GM12878 (cell line): ENCODE results near the gene MOG. TPM values are rescaled to one million over a fixed set of nuclear protein-coding genes. Genes with fewer than 3 reads are reported as not detected.
A peak's percentile ranks its signal among the peaks of the same experiment; 100 is the strongest.

Experiments
- ATAC-seq: fragments of 200-7000 bp; cut with Tn5 transposase; 3 replicates; pipeline ENCODE4 v1.9.1; 2020; ENCODE audit warnings: mild to moderate bottlenecking, moderate library complexity
- BruUV-seq: library from RNA; stranded (reverse); fragments of 400-500 nt; replicated peaks from 2 replicates; lab custom pipeline; 2021; lab: Mats Ljungman, UMichigan
- CTCF ChIA-PET: fragments of 300-600 bp; sonication (Branson Sonifier 250); formaldehyde crosslinking; extraction: SDS; loops from one replicate; lab custom pipeline; 2021; ENCODE audit warnings: inconsistent platforms; lab: Yijun Ruan, JAX
- POLR2A ChIA-PET: fragments of 350-600 bp; formaldehyde crosslinking; extraction: SDS; loops from one replicate; lab custom pipeline; 2021; ENCODE audit warnings: inconsistent platforms; lab: Charles Lee
- RAD21 ChIA-PET: fragments of 300-600 bp; sonication (Branson Sonifier 250); formaldehyde crosslinking; loops from one replicate; lab custom pipeline; 2023; ENCODE audit warnings: antibody characterized with exemption; ENCODE audit not compliant: unreplicated experiment; lab: Charles Lee
- SMC1A ChIA-PET: fragments of 300-600 bp; sonication (Branson Sonifier 250); formaldehyde crosslinking; loops from one replicate; lab custom pipeline; 2023; ENCODE audit not compliant: unreplicated experiment, uncharacterized antibody; lab: Charles Lee
- DNase-seq: peaks from one replicate; pipeline ENCODE4 v3.0.0-alpha.2; 2011; ENCODE audit warnings: low read depth, low spot score
- FAIRE-seq: peaks from 3 replicates; lab custom pipeline; 2011; peaks lifted over from hg19 to GRCh38; lab: Jason Lieb, UNC
- H2AFZ ChIP-seq: 2 replicates; pipeline ENCODE4 v1.6.0; 2011; ENCODE audit warnings: low read depth, low read length, control low read depth; ENCODE audit not compliant: control insufficient read depth
- H3K27ac ChIP-seq: 2 replicates; pipeline ENCODE4 v1.5.1; 2011; ENCODE audit warnings: control low read depth; ENCODE audit not compliant: control insufficient read depth, insufficient read depth
- H3K27me3 ChIP-seq, 2 experiments: replicated peaks in 1 of 2; 2 replicates each; pipeline versions ENCODE4 v1.6.0 to v1.6.1; 2011; ENCODE audit warnings: low read length in 1 of 2; ENCODE audit not compliant: control insufficient read depth in 2 of 2, insufficient read depth in 2 of 2
- H3K36me3 ChIP-seq, 2 experiments: 2 replicates each; pipeline ENCODE4 v1.5.1; 2011; ENCODE audit warnings: low read length in 1 of 2; ENCODE audit not compliant: control insufficient read depth in 2 of 2, insufficient read depth in 2 of 2
- H3K4me1 ChIP-seq: 2 replicates; pipeline ENCODE4 v1.6.1; 2011; ENCODE audit warnings: mild to moderate bottlenecking, low read length, moderate library complexity, mixed read lengths; ENCODE audit not compliant: control insufficient read depth, insufficient read depth
- H3K4me2 ChIP-seq: 2 replicates; pipeline ENCODE4 v1.6.0; 2011; ENCODE audit warnings: control low read depth; ENCODE audit not compliant: control insufficient read depth, insufficient read depth
- H3K4me3 ChIP-seq: fragments of 200-600 bp; sonication (generic); 2 replicates; pipeline ENCODE4 v1.5.1; 2016
- H3K79me2 ChIP-seq: 2 replicates; pipeline ENCODE4 v1.6.0; 2011; ENCODE audit warnings: low read length; ENCODE audit not compliant: control insufficient read depth, insufficient read depth
- H3K9ac ChIP-seq: 2 replicates; pipeline ENCODE4 v1.8.0; 2011; ENCODE audit warnings: low read length, control low read depth, mixed read lengths; ENCODE audit not compliant: control insufficient read depth, insufficient read depth
- H3K9me3 ChIP-seq: replicated peaks from 3 replicates; pipeline ENCODE4 v1.5.1; 2011; ENCODE audit warnings: mild to moderate bottlenecking, low read length; ENCODE audit not compliant: control insufficient read depth, insufficient read depth
- H4K20me1 ChIP-seq: 2 replicates; pipeline ENCODE4 v1.6.0; 2011; ENCODE audit not compliant: control insufficient read depth, insufficient read depth
- ASH2L ChIP-seq: fragments of 300-600, 200-600 bp; sonication (generic); IDR thresholded peaks from 2 replicates; pipeline ENCODE4 v1.6.1; 2017; ENCODE audit warnings: low read depth, mild to moderate bottlenecking, borderline replicate concordance
- EZH2 ChIP-seq: IDR thresholded peaks from 2 replicates; pipeline ENCODE4 v1.6.1; 2012; ENCODE audit warnings: low read depth, mild to moderate bottlenecking, control low read depth, inconsistent platforms, low read length, borderline replicate concordance; ENCODE audit not compliant: control insufficient read depth
- FOS ChIP-seq: IDR thresholded peaks from 3 replicates; pipeline ENCODE4 v1.6.1; 2011; ENCODE audit warnings: borderline replicate concordance; ENCODE audit not compliant: insufficient read length; ENCODE audit errors: extremely low read depth
- HDAC2 ChIP-seq: fragments of 200-600 bp; sonication (generic); IDR thresholded peaks from 2 replicates; pipeline ENCODE4 v1.6.1; 2017
- HDAC6 ChIP-seq: fragments of 200-600 bp; sonication (generic); IDR thresholded peaks from one replicate; pipeline ENCODE4 v1.8.0; 2017; ENCODE audit warnings: antibody characterized with exemption; ENCODE audit not compliant: unreplicated experiment
- HSF1 ChIP-seq: fragments of 150-350 bp; IDR thresholded peaks from 2 replicates; pipeline ENCODE4 v1.6.1; 2014; ENCODE audit warnings: mild to moderate bottlenecking, low read depth, low read length
- IRF4 ChIP-seq: IDR thresholded peaks from 2 replicates; pipeline ENCODE4 v1.6.1; 2011; ENCODE audit warnings: low read depth, low read length
- KDM1A ChIP-seq: fragments of 200-600 bp; sonication (generic); IDR thresholded peaks from 2 replicates; pipeline ENCODE4 v1.6.1; 2016; ENCODE audit warnings: borderline replicate concordance
- MXI1 ChIP-seq: fragments of 150-350 bp; IDR thresholded peaks from 2 replicates; pipeline ENCODE4 v1.6.1; 2011; ENCODE audit warnings: low read depth, mild to moderate bottlenecking, inconsistent platforms, low read length, improper control_type of control experiment
- NFIC ChIP-seq: IDR thresholded peaks from 2 replicates; pipeline ENCODE4 v1.6.1; 2012; ENCODE audit warnings: low read depth, mild to moderate bottlenecking, inconsistent platforms, low read length, moderate library complexity
- NFYB ChIP-seq: IDR thresholded peaks from 2 replicates; pipeline ENCODE4 v1.6.1; 2011; ENCODE audit warnings: low read depth, mild to moderate bottlenecking, low read length, improper control_type of control experiment, moderate library complexity; ENCODE audit not compliant: insufficient read depth
- NR2C1 ChIP-seq: fragments of 450-650 bp; IDR thresholded peaks from 2 replicates; pipeline ENCODE4 v1.6.1; 2017; ENCODE audit warnings: antibody characterized with exemption, mild to moderate bottlenecking, moderate library complexity
- RELA ChIP-seq: fragments of 450-650 bp; IDR thresholded peaks from 2 replicates; pipeline ENCODE4 v1.8.0; 2014; ENCODE audit warnings: borderline replicate concordance; ENCODE audit not compliant: partially characterized antibody
- SIX5 ChIP-seq: IDR thresholded peaks from 2 replicates; pipeline ENCODE4 v1.6.1; 2011; ENCODE audit warnings: mild to moderate bottlenecking, low read depth, low read length, moderate library complexity; ENCODE audit not compliant: severe bottlenecking
- SMAD1 ChIP-seq: fragments of 450-650 bp; IDR thresholded peaks from 2 replicates; pipeline ENCODE4 v1.6.1; 2018; ENCODE audit warnings: mild to moderate bottlenecking, low read depth; ENCODE audit not compliant: partially characterized antibody
- SREBF1 ChIP-seq: IDR thresholded peaks from 2 replicates; pipeline ENCODE4 v1.6.1; 2012; ENCODE audit warnings: mild to moderate bottlenecking, low read length
- TCF7 ChIP-seq: IDR thresholded peaks from 2 replicates; pipeline ENCODE4 v1.6.1; 2014; ENCODE audit warnings: antibody characterized with exemption, borderline replicate concordance
- ZBTB11 ChIP-seq: fragments of 450-650 bp; formaldehyde crosslinking; IDR thresholded peaks from 2 replicates; pipeline ENCODE4 v1.5.0; 2022; ENCODE audit warnings: mild to moderate bottlenecking, missing genetic modification characterization
- ZZZ3 ChIP-seq: IDR thresholded peaks from 2 replicates; pipeline ENCODE4 v1.6.1; 2011; ENCODE audit warnings: low read depth; ENCODE audit not compliant: control insufficient read depth, insufficient read length
- WGBS: methylation state at CpG from one replicate; pipeline ENCODE4 v1.1.6; 2016; ENCODE audit warnings: low lambda C conversion rate; ENCODE audit not compliant: insufficient replicate concordance, insufficient coverage; ENCODE audit errors: missing lambda C conversion rate; 5-methylcytosine and 5-hydroxymethylcytosine counted together
- in situ Hi-C: fragments of 300-500 bp; cut with MboI; formaldehyde crosslinking; loops from 9 replicates; pipeline ENCODE4 v1.14.3; 2018; ENCODE audit warnings: mixed read lengths
- intact Hi-C: fragments of 100-400 bp; cut with micrococcal nuclease; formaldehyde crosslinking; loops from one replicate; pipeline ENCODE4 v1.14.2; 2022; ENCODE audit not compliant: unreplicated experiment
- polyA plus RNA-seq, 11 experiments: library from polyadenylated mRNA; depleted of rRNA in 4 of 11; unstranded in 6 of 11; stranded (reverse) in 5 of 11; fragments of >200 nt; fragmentation: Nextera tagmentation in 4 of 11; fragmentation: Illumina TruSeq in 1 of 11; extraction: Ambion mirVana in 4 of 11; extraction: Trizol in 1 of 11; gene quantifications; 1 replicate in 1 of 11; 2 replicates in 10 of 11; pipeline versions ENCODE4 v1.2.1 to v1.2.3, GENCODE V29; 2011 to 2016; ENCODE audit warnings: inconsistent platforms in 2 of 11, missing spikeins in 2 of 11, low read depth in 1 of 11
- total RNA-seq, 4 experiments: library from RNA; depleted of rRNA in 3 of 4; stranded (reverse); fragments of >200 nt in 3 of 4; fragmentation: Illumina TruSeq in 1 of 4; extraction: Trizol in 1 of 4; gene quantifications; 2 replicates each; pipeline versions ENCODE4 v1.2.1 to v1.2.3, GENCODE V29; 2013 to 2021

The MOG gene
- total and polyA plus RNA-seq, 10 of the 15 experiments (the other 5 are each of a cell fraction or from before 2014, with no cell fraction given): not detected

- TF ChIP-seq NFIC (no peak), EZH2 (no peak)
Measured at GRCh38 chr6:29680416-29680815, 23.5 kb downstream of the MOG start (continued).

GRCh38 chr6:29680904-29681303 is 24.0 kb downstream of the MOG start, which contains the start of gene ZFP57:
ZFP57 (minus strand) TSS chr6:29681152; CDS start chr6:29677003, 4,149 bp downstream.
- FAIRE-seq: no peak
- no peak within 1 kb of the TSS; the same call in 1 of the 2 replicates for H3K4me3 ChIP-seq

More at GRCh38 chr6:29680904-29681303, 24.0 kb downstream of the MOG start, which contains the start of gene ZFP57:
- Histone ChIP-seq H3K27me3 (0 out of 4 replicates have a peak, but pooled peaks cover 0 to 2% of the 10 kb centered on the region in 2 experiments), H3K79me2 (no peaks in the 10 kb centered on the region), H3K9ac (no peak within 1 kb of the TSS), H3K4me1 (peaks cover 3% of the 10 kb centered on the region; the same call in 1 of the 2 replicates), H3K9me3 (no peaks in the 10 kb centered on the region; the same call in 2 of the 3 replicates), H3K36me3 (no peaks in the 10 kb centered on the region), H2AFZ (no peak within 1 kb of the TSS), H3K4me2 (no peak within 1 kb of the TSS), H3K27ac (0 out of 2 replicates have a peak within 1 kb of the TSS, but pooled peaks have one; percentile 32), H4K20me1 (no peaks in the 10 kb centered on the region)
- in situ Hi-C loops: no loop called here
- POLR2A ChIA-PET: interaction anchor here (0.7 kb wide), 1 partner anchor 515 kb away, joined by 3 read pairs; no protein-coding TSS in a partner anchor
- CTCF ChIA-PET: no interaction called here
- TF ChIP-seq TCF7 (no peak), ASH2L (no peak), SMAD1 (no peak), IRF4 (no peak), SIX5 (no peak), NR2C1 (no peak), MXI1 (no peak), HDAC6 (no peak), KDM1A (no peak), SREBF1 (no peak), HSF1 (no peak), NFYB (no peak), ZBTB11 (CRISPR knock-in tag) (no peak), FOS (no peak), HDAC2 (no peak), RELA (no peak), ZZZ3 (no peak)
- SMC1A ChIA-PET: no interaction called here
- RAD21 ChIA-PET: no interaction called here
- no TSS peak for BruUV-seq
- no peak for ATAC-seq
- WGBS: 15% methylated on average over 17 of the region's 31 CpGs
- intact Hi-C loops: no loop called here
- DNase-seq: no peak
